ENCODE results near the gene MMAB. TPM values are rescaled to one million over a fixed set of nuclear protein-coding genes. Genes with fewer than 3 reads are reported as not detected.

The MMAB gene
- total RNA-seq, 1 donor from 2014 or later = 38.1 TPM

DNA sequence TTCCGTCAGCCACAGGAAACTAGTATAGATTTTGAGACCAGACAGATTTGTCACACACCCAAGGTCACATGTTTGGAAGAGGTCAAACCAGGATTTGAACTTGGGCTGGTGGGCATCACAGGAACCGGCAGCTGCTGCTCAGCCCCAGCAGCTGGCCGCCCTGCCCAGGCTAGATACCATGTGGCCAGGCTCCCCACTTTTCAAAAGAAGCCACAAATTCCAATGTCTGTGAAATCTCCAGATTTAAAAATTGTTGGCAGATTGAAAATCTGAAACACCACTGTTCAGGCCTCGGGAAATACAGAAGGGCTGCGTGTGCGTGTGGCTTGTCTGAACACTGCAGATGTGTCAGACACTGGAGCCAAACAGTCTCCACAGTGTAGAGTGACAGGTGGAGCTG is 30.4 kb downstream of the MMAB start:
- TF ChIP-seq, protein P1, sequence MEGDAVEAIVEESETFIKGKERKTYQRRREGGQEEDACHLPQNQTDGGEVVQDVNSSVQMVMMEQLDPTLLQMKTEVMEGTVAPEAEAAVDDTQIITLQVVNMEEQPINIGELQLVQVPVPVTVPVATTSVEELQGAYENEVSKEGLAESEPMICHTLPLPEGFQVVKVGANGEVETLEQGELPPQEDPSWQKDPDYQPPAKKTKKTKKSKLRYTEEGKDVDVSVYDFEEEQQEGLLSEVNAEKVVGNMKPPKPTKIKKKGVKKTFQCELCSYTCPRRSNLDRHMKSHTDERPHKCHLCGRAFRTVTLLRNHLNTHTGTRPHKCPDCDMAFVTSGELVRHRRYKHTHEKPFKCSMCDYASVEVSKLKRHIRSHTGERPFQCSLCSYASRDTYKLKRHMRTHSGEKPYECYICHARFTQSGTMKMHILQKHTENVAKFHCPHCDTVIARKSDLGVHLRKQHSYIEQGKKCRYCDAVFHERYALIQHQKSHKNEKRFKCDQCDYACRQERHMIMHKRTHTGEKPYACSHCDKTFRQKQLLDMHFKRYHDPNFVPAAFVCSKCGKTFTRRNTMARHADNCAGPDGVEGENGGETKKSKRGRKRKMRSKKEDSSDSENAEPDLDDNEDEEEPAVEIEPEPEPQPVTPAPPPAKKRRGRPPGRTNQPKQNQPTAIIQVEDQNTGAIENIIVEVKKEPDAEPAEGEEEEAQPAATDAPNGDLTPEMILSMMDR (conservative IDR thresholded peaks at IDR 0.05) = no peak
- DNase-seq (ENCODE audit: extremely low spot score, unreplicated experiment) = no peak
- H3K27ac Mint-ChIP-seq = no peak overlapping the region
- no peaks in the 10 kb centered on the region for H3K36me3 Mint-ChIP-seq
- no peak overlapping the region for H3K4me3 Mint-ChIP-seq
- peaks cover 4% of the 10 kb centered on the region for H3K4me1 Mint-ChIP-seq (ENCODE audit: unreplicated experiment)
- H3K9me3 Mint-ChIP-seq = no peaks in the 10 kb centered on the region
- peaks cover 2% of the 10 kb centered on the region for H3K27me3 Mint-ChIP-seq

DNA sequence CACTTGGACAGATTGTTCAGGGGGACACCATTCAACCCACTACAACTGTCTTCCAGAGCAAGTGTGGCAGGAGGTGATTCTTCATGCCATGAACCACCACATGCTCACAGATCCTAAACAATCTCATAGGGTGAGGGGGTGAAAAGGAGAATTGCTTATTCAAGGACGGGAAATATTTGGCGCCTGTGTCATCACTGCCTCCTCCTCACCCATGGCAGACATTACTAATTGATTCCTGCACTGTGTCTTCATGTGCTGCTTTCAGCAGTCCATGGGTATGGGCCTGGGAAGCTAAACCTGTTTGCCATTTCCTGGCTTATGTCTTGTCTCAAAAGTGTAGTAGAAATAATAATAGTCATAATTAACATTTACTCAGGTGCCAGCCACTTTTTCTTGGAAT is 31.3 kb downstream of the MMAB start:
- TF ChIP-seq, protein P1 (conservative IDR thresholded peaks at IDR 0.05) = no peak
- Mint-ChIP-seq H3K27me3 (no peaks in the 10 kb centered on the region), H3K36me3 (no peaks in the 10 kb centered on the region), H3K27ac (no peak overlapping the region), H3K4me1 (ENCODE audit: unreplicated experiment) (peaks cover 4% of the 10 kb centered on the region), H3K4me3 (no peak overlapping the region), H3K9me3 (no peaks in the 10 kb centered on the region)
- no peak for DNase-seq (ENCODE audit: extremely low spot score, unreplicated experiment)

- Mint-ChIP-seq H3K36me3 (peaks cover 4% of the 10 kb centered on the region), H3K9me3 (no peaks in the 10 kb centered on the region), H3K4me1 (ENCODE audit: unreplicated experiment) (peaks cover 4% of the 10 kb centered on the region), H3K27ac (no peak overlapping the region), H3K4me3 (no peak overlapping the region), H3K27me3 (no peaks in the 10 kb centered on the region)
- DNase-seq (ENCODE audit: extremely low spot score, unreplicated experiment) = no peak
- TF ChIP-seq, protein P1 (conservative IDR thresholded peaks at IDR 0.05) = no peak
Observed at GRCh38 chr12:109541413-109541726, 31.9 kb downstream of the MMAB start.

DNA sequence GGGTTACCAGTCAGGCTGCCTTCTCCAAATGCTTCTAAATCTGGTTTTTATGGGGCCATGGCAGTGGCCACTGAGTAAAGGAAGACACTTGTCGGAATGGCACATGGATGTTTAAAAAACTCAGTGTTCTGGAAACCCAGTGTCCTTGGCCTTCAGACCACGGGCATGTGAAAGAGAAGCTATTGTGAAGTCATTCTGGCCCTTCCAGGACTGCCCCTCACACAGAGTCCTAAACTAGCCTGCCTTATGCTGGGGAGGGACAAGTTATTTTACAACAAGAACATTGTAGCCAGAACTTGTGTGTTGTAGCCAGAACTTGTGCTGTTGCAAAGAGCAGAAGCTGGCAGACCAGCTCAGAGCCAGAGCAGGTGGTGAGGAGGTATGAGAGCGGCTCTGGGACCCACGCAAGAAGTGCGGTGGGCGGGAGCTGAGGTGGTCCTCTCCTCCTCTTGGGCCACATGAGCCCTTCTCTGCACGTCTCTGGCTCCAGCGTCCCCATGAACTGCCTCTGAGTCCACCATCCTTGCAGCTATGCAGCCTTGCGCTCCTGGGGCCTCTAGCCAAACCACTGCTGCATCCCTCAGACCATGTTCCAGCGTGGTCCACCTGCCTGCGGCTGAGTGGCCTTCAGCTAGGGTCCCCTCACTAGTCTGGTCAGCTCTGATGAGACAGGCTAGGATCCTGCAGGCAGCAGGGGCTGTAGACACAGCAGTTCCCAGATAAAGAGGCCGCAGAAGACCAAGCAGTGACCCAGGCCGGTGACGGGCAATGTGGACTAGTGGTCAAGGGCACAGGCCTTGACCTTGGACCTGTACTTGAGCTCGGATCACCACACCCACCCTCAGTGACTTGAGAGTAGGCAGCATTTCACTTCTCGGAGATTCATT is 32.5 kb downstream of the MMAB start:
- Mint-ChIP-seq H3K9me3 (no peaks in the 10 kb centered on the region), H3K27ac (no peak overlapping the region), H3K36me3 (peaks cover 4% of the 10 kb centered on the region), H3K4me1 (ENCODE audit: unreplicated experiment) (peaks cover 4% of the 10 kb centered on the region), H3K27me3 (no peaks in the 10 kb centered on the region), H3K4me3 (no peak overlapping the region)
- TF ChIP-seq, protein P1 (conservative IDR thresholded peaks at IDR 0.05) = no peak
- DNase-seq (ENCODE audit: extremely low spot score, unreplicated experiment) = no peak

DNA sequence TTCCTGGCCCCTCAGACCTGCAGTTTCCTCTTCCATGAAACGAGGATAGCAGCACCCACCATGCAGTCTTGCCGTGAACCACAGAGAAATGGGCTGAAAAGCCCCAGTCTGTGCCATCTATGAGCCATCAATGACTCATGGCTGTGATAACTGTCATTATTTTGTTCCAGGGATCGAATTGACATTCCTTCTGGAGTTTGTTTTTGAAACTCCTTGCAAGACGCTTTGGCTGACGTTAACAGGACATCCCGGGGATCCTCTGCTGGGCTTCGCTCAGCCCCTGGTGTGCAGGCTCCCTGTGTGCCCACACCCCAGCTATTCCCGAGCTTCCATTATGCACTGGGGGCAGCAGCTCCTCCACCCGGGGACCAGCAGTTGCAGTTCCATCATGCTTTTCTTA is 33.8 kb downstream of the MMAB start:
- Mint-ChIP-seq H3K36me3 (peaks cover 8% of the 10 kb centered on the region), H3K27me3 (no peaks in the 10 kb centered on the region), H3K27ac (no peak overlapping the region), H3K4me3 (no peak overlapping the region), H3K4me1 (ENCODE audit: unreplicated experiment) (peaks cover 4% of the 10 kb centered on the region), H3K9me3 (no peaks in the 10 kb centered on the region)
- TF ChIP-seq, protein P1 (conservative IDR thresholded peaks at IDR 0.05) = no peak
- no peak for DNase-seq (ENCODE audit: extremely low spot score, unreplicated experiment)
